NCI-H345 treated with DMSO at 0.1 percent for 48 hours (cell line): ENCODE data around the gene SEPTIN5.

Source experiments
- DNase-seq: peaks from one replicate; lab custom pipeline; 2025; ENCODE audit not compliant: unreplicated experiment; lab: John Stamatoyannopoulos, UW

Gene SEPTIN5

DNA sequence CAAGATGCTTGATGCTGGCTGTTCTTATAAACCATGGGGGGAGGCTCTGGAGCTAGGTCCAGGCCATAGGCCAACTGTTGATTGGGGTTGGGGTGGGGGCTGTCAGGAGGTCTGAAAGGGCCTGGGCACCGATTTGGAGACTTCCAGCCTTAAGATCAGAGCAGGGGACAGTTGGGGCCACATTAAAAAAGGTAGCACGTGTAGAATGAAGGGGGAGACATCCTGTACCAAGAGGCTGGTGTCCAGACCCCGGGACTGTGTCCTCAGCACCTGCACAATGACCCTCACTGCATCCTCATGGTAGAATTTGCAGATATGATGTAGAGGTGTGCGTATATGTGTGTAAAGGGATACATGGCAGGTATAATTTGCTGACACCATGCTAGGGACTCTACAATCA lies 33.8 kb downstream of the SEPTIN5 start:
- no peak for DNase-seq

DNA sequence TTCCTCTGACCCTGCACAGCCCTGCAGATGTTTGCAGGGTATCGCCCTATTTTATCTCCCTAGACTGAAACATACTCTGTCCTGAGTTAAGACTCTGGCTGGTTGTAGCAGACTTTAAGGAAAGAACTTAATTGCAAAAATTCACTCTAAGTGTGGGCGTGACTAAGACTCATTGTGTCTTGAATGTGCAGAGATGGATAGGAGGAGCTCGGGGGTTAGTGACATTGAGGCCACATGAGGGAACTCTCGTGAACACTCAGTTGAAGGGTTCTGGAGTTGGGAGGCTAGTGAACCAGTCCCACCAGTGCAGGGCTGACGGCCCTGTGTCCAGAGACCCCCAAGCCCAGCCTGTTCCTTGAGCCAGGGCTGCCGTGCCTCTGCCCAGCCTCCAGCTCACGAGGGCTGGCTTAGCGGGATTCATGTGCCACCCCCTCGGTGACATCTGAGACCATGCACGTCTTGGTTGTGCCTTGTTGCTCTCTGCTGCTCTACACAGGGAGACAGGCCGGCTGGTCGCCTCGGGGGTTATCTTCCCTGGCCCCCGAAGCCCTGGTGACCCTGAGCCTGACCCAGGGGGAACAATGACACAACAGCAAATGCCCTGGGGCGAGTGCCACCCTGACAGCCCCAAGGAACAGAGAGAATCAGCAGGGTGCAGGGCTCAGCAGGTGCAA lies 34.8 kb downstream of the SEPTIN5 start:
- DNase-seq = no peak

DNA sequence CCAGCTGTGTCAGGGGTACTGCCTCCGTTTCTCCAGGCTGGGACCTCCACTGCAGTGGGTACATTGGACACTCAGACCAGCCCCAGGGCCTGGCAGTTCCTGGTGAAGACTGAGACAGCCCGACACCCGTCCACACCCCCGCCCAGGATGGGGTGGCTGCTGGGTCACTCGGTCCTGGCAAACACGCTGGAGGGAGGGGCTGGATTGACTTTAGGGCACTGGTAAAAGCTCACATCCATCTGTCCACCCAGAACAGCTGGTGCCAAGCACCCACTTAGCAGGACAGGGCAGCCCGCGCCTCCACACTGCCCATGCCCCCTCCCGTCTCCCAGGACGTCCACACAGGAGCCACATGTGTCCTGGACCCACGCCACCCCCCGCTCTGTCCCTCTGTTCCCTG lies 35.6 kb downstream of the SEPTIN5 start:
- DNase-seq = no peak

GRCh38 chr22:19750507-19751490 lies 36.5 kb downstream of the SEPTIN5 start:
- DNase-seq = no peak

- no peak for DNase-seq
Measured at GRCh38 chr22:19751497-19752245, 37.4 kb downstream of the SEPTIN5 start.

GRCh38 chr22:19753090-19753842 lies 39.0 kb downstream of the SEPTIN5 start:
- no peak for DNase-seq

DNA sequence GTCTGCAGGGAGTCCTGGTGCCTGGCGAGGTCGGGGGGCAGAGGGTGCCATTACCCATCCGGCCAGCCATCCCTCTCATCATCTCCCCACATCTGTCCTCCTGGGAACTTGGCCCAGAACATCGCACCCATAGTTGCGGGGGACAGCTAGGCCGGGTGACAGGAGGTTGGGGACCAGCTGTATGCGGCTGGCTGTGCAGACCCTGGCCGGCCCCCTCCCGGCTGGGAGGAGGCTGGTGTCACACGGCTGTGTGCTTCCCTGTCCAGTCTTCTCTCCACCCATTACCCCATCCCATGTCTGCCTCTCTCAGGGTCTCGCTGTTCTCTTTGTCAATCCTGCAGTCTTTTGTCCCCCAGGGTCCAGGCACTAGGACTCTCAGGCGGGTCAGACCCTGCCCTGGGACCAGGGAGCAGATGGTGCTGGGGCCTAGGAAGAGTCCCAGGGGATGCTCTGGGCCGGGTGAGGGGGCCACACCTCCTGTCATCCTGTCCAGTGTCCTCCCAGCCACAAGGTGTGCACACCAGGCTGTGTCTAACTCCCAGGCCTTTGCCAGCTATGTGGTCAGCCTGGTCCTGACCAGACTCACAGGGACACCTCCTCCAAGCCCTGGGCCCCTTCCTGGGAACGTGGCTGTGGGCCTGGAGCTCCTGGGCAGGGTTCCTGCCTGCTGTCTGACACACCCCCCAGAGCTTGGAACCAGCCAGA lies 39.8 kb downstream of the SEPTIN5 start:
- no peak for DNase-seq

DNA sequence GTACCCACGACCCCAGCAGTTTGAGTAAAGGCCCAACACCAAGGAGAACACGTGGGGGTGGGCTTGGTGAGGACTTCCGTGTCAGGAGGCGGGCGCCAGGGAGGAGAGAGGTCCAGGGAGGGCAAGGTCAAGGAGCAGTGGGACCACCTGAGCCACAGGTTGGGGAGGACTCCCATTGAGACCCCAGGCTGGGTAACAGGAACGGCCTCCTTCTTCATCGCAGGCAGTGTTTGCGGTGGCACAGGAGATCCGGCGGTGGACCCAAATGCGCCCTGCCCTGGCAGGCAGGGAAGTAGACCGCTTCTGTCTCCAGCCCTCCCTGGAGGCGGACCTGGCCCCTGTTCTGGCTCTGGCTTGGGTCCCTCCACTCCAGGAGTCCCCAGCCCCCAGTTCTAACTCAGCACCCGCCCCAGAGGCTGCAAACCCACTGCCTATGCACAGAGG lies 40.4 kb downstream of the SEPTIN5 start:
- no peak for DNase-seq

GRCh38 chr22:19755145-19755710 lies 40.9 kb downstream of the SEPTIN5 start:
- DNase-seq = no peak

GRCh38 chr22:19755722-19756287 lies 41.5 kb downstream of the SEPTIN5 start:
- DNase-seq = no peak

DNA sequence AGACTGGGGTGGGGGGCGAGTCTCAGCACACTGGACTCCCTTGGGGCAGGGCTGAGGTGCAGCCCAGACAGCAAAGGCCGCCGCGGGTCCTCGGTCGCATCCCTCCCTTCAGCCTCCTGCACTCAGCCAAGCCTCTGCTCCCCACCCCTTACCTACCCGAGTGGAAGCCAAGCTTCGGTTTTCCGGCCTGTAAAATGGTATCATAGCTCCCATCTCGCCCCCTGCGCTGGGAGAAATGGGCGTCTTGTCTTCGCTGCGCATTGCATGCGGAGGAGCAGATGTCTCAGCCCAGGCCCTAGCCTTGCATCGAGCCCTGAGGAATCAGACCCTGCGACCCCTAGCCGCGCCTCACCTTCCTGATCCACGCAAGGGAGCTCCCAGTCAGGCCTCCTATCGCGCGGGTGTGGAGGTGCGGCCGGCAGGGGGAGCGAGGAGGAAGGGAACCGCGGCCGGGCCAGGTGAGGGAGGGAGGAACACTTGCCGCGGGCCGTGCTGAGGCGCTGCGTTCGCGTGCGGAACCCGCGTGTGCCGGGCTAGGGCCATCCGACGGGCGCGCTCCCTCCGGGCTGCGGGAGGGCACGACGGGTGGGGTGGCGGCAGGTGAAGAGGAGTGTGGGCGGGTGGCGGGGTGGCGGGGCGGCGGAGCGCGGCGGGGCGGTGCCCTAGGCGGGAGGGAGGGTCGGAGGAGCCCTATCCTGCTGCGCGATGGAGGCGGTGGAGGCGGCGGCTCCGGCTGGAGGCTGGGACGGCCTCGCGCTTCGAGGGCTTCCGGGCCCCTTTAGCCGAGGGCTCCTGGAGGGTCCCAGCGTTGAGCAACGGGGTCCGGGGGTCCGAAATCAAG lies 42.2 kb downstream of the SEPTIN5 start:
- no peak for DNase-seq

- no peak for DNase-seq
Measured at GRCh38 chr22:19757140-19757984, 43.1 kb downstream of the SEPTIN5 start.

DNA sequence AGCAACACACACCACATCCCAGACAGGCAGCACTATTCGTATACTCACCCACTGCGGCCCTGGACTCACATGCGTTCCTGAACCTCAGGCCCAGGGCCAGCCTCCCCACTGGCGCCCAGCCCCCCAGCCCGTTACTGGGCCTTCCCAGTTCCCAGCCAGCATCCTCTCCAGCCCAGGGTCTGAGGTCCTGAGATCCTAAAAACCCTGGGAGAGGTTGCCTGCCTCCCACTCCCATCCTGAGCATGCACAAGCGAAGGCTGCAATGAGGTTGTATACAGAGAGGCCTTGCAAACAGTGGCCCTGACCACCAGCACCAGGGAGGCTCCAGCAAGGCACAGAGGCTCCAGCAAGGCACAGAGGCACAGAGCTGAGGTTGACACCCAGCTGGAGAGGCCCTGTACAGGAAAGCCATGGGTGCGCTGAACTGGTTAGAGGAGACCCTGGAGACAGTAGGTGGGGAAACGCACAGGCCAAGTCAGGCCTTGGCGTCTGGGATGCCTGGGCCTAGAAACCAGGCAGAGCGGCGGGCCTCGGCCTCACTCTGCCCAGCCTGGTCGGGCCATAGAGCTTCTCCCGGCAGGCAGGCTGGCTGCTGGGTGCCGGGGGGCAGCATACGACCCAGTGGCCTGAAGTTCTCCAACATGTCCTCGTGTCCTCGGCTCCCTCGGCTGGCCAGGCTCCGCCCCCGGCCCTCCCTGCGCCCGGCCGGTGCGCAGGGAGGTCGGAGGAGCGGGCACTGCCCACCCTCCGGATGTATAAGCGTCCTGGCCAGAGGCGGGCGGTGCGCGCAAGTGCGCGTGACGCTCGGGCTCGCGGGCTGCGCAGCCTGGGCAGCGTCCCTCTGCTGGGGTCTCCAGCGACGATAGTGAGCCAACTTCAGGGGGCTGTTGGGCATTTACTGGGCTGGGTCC lies 43.9 kb downstream of the SEPTIN5 start:
- DNase-seq = no peak

DNA sequence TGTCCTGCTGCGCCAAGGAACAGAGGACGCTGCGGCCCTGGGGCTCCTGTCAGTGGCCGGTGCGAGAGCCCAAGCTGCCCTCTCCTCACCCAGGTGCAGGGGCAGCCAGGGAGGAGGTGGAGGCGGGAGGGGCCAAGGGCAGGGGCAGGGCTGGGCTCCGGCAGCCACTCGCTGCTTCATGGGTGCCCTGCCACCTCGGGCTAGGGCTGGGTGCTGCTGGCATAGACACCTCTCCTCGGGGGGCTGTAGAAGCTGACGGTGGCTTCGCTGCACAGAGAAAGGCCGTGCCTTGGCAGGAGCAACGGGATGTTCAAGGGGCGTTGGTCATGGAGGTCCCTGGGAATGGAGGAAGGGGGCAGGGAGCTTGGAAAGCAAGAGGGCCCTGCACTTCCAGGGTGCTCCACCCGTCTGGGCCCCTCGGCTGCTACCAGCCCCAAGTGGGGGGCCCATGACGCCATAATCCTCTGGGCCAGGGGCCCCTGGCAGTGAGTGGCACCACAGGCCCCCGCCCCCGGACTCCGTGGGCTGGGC lies 44.7 kb downstream of the SEPTIN5 start:
- DNase-seq = no peak

GRCh38 chr22:19759427-19760057 lies 45.2 kb downstream of the SEPTIN5 start:
- no peak for DNase-seq
